Measurements from ENCODE around the gene NHEJ1.

NHEJ1 gene, protein sequence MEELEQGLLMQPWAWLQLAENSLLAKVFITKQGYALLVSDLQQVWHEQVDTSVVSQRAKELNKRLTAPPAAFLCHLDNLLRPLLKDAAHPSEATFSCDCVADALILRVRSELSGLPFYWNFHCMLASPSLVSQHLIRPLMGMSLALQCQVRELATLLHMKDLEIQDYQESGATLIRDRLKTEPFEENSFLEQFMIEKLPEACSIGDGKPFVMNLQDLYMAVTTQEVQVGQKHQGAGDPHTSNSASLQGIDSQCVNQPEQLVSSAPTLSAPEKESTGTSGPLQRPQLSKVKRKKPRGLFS

DNA sequence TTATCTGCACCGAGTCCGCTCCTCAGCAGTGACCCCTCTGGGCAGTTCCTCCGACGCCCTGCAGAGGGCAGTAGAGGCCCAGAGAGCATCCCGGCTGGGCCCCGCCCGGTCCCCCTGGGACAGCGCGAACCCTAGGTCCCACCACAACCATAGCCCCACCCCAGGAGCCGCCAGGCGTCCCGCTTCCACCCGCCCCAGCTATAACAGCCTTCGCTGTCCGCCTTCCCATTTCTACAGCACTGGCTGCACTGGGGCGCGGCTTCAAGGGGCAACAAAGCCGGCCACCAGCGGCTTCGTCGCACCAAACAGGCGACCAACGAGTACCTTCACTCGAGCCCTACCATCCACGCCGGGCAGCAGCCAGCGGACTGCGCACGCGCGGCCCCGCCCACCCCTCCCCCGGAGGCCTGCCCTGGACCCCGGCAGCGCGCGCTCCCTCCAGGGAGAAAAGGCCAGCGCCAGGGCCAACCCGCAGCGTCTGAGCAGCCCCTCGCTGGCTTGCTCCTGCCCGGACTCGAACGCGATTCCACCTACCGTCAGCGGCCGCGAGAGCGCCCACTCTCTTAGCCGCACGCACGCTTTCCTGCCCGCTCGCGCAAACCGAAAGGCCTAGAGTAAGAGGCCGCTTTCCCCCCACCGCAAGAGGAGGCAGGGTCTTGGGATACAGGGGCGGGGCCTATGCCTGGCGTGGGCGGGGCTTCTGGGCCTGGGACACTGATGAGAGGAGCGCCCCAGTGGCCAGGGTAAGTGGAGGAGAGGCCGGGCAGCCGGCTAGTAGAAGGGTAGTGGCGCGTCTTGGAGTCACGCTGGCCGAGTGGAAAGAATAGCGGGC lies at the start of gene NHEJ1:
Gene NHEJ1 (minus strand): TSS at position 630 of the 832 bp plus-strand sequence. CDS start 2,453 bp downstream, outside the sequence.
- peak within 1 kb of the TSS; percentile 77 for H3K4me3 ChIP-seq (replicated peaks; ENCODE audit: low read depth, low read length)
- DNase-seq (ENCODE audit: low read depth) = peak; percentile 95
- TF ChIP-seq, protein P1, sequence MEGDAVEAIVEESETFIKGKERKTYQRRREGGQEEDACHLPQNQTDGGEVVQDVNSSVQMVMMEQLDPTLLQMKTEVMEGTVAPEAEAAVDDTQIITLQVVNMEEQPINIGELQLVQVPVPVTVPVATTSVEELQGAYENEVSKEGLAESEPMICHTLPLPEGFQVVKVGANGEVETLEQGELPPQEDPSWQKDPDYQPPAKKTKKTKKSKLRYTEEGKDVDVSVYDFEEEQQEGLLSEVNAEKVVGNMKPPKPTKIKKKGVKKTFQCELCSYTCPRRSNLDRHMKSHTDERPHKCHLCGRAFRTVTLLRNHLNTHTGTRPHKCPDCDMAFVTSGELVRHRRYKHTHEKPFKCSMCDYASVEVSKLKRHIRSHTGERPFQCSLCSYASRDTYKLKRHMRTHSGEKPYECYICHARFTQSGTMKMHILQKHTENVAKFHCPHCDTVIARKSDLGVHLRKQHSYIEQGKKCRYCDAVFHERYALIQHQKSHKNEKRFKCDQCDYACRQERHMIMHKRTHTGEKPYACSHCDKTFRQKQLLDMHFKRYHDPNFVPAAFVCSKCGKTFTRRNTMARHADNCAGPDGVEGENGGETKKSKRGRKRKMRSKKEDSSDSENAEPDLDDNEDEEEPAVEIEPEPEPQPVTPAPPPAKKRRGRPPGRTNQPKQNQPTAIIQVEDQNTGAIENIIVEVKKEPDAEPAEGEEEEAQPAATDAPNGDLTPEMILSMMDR (IDR thresholded peaks at IDR 0.05; ENCODE audit: low read length, missing control alignments) = peak; percentile 94

DNA sequence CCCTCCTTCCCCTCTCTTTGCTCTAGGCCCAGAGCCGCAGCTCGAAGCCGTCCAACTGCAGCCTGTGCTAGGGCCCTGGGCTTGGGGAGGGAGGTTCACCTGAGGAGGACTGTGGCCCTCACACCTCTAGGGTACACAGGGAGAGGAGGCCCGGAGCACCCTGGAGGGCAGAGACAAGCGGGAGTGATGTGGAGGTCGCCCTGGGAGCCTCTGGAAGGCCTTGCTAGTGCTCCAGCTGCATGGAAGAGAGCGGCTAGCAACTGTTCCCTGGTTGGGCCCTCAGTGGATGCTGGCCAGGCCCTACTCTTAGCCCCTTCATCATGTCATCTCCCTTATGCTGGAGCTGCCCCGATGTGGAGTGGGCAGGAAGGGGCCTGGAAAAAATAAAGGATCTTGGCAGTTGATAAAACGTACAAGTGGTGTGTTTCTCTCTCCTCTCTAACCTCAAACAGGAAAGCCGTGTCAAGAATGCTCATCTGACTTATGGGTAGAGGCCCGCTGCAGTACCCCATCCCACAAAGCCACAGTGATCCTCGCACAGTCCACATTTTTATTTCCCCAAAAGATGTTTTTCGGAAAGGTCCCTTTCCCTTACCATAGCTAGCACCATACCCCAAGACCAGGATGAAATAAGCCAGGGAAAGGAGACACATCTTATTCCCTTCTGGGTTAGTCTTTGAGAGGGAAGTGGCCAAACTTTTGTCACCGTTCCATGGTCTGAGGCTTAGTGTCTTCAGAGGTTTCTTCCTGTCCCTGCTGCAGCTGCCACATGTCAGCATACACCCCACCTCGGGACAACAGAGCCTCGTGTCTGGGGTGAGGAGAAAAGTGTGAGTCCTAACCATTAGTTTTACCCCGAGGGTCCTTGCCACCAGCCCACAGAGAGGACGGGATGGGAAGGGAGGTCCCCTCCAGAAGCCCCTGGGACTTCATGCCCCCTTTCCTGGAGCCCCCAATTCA lies 48.9 kb upstream of the NHEJ1 start:
- DNase-seq (ENCODE audit: low read depth) = no peak
- TF ChIP-seq, protein P1 (IDR thresholded peaks at IDR 0.05; ENCODE audit: low read length, missing control alignments) = no peak
- no peak overlapping the region for H3K4me3 ChIP-seq (replicated peaks; ENCODE audit: low read depth, low read length)

DNA sequence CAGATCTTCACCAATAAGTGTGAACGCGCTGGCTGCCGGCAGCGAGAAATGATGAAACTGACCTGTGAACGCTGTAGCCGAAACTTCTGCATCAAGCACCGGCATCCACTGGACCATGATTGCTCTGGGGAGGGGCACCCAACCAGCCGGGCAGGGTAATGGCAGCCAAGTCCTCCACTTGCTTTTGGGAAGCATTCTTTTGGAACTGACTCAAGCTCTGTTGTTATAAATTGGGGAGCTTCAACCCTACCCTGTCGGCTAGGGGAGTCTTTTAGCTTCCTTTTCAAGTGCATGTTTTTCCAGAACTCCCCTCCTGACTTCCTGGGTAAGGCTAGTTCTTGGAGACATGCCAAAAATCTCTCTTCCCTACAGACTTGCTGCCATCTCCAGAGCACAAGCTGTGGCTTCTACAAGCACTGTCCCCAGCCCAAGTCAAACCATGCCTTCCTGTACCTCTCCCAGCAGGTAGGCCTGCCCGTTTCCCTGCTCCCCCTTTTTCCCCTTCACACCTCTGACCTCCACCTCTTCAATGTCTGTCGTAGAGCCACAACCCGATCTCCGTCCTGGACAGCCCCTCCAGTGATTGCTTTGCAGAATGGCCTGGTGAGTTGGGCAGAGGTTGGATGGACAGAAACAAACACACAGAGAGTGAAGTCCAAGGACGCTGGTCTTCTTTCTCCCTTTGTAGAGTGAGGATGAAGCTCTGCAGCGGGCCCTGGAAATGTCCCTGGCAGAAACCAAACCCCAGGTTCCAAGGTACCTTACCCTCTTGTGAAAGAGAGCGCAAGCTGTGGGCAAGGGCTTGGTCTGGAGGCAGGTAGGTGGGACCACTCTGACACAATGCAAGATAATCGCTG lies 47.5 kb upstream of the NHEJ1 start:
- TF ChIP-seq, protein P1 (IDR thresholded peaks at IDR 0.05; ENCODE audit: low read length, missing control alignments) = no peak
- H3K4me3 ChIP-seq (replicated peaks; ENCODE audit: low read depth, low read length) = peak overlapping the region; percentile 73

DNA sequence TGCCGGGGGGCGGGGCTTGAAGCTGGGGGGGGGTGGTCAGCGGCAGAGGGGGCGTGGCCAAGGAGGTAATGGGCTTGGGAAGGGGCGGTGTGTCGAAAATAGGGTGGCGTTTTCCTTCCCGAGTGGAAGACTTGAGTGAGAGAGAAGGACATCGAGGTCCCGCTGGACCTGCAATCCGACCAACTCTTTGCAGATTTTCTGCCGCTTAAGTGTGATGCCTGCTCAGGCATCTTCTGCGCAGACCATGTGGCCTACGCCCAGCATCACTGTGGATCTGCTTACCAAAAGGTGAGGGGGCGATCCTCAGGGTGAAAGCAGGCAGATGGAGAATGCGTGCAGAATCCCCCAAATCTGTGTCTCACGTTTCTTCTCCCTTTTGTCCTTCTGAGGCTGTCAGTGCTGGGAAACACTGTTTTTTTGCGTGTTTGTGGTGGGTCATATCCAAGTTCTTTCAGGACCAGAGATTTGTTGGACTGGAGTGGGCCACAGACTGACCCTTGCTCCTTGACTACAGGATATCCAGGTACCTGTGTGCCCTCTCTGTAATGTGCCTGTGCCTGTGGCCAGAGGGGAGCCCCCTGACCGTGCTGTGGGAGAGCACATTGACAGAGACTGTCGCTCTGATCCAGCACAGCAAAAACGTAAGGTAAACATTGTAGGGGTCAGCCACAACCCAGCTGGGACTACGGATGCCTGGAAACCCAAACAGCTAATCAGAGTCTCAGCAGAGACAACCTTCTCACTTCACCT lies 46.7 kb upstream of the NHEJ1 start:
- peak overlapping the region; percentile 73 for H3K4me3 ChIP-seq (replicated peaks; ENCODE audit: low read depth, low read length)
- TF ChIP-seq, protein P1 (IDR thresholded peaks at IDR 0.05; ENCODE audit: low read length, missing control alignments) = no peak
- DNase-seq (ENCODE audit: low read depth) = no peak

More for the DNA sequence above, 47.5 kb upstream of the NHEJ1 start:
- peak; percentile 60 for DNase-seq (ENCODE audit: low read depth)

DNA sequence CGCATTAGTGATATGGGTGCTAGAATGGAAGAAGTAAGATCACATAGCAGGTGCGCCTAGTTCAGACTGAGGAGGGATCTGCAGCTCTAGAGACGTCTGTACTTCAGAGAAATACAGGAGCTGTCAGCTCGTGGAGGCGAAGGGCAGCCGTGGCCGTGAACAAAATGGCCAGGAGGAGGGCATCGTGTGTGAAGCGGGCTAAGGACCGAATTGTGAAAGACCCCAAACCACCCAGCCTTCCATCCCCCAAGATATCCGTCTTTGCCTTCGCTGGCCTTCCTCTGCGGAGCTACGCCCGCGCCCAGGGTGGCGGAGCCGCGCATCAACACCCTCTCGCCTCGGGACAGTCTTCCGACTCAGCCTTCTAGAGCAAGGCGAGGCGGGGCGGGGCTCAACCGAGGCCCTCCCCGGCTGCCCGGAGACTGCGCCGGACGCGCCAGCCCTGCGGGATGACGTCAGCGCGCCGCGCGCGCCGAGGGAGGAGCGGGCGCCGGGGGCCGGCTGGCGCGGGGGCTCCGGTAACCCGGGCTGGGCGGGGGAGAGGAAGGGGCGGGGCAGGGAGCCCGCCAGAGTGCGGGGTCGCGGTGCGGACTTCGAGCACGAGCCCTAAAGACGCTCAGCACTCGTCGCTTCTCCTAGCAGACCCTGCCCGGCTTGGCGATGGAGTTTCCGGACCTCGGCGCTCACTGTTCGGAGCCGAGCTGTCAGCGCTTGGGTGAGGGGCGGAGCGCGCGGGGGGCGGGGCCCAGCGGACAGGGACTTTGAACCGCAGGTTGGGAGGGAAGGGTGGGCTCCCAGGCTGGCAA lies 45.9 kb upstream of the NHEJ1 start, which contains the start of gene ZFAND2B:
Gene ZFAND2B (plus strand): TSS at position 455 of the 806 bp plus-strand sequence. CDS start 206 bp downstream, at position 661.
- DNase-seq (ENCODE audit: low read depth) = peak; percentile 92
- peak within 1 kb of the TSS; percentile 73 for H3K4me3 ChIP-seq (replicated peaks; ENCODE audit: low read depth, low read length)
- TF ChIP-seq, protein P1 (IDR thresholded peaks at IDR 0.05; ENCODE audit: low read length, missing control alignments) = peak; percentile 1

Measured in fibroblast of pulmonary artery (primary cell).